HL-60 (cell line): Measurements from ENCODE around the gene OFD1.

Experiments used
- POLR2AphosphoS5 ChIP-seq: IDR thresholded peaks from 2 replicates; pipeline ENCODE4 v1.6.1; 2012; ENCODE audit warnings: low read depth
- TF ChIP-seq, protein P1 (sequence below): IDR thresholded peaks from one replicate; pipeline ENCODE4 v1.5.1; 2011; ENCODE audit warnings: low read length, control low read depth, inconsistent platforms; ENCODE audit not compliant: insufficient read depth
- TF ChIP-seq, protein P2 (sequence below): IDR thresholded peaks from 2 replicates; pipeline ENCODE4 v1.6.1; 2012; ENCODE audit warnings: low read depth; ENCODE audit not compliant: insufficient replicate concordance

DNA sequence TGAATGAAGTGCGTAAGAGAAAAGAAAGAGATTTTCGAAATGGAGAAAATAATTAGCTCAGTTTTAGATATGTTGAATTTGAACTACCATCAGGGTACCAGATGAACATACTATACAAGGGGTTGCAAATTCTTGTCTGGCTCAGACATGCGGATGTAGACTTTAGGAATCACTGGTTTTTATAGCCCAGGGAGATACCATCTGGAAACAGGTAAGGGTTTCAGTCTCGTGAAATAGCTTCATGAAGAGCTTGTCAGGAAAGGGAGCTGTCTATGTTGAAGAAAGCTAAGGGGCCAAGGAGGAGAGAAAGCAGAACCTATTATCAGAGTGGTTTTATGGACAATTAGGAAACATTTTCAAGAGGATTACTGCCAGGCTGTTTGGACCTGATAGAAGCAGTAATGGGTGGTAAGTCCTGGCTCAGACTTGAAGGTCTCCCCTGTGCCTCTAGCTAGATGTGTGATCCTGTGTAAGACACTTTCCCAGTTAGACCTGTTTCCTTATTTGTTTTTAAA lies 38.9 kb upstream of the OFD1 start:
- no peak for TF ChIP-seq POLR2AphosphoS5
- TF ChIP-seq, protein P1, sequence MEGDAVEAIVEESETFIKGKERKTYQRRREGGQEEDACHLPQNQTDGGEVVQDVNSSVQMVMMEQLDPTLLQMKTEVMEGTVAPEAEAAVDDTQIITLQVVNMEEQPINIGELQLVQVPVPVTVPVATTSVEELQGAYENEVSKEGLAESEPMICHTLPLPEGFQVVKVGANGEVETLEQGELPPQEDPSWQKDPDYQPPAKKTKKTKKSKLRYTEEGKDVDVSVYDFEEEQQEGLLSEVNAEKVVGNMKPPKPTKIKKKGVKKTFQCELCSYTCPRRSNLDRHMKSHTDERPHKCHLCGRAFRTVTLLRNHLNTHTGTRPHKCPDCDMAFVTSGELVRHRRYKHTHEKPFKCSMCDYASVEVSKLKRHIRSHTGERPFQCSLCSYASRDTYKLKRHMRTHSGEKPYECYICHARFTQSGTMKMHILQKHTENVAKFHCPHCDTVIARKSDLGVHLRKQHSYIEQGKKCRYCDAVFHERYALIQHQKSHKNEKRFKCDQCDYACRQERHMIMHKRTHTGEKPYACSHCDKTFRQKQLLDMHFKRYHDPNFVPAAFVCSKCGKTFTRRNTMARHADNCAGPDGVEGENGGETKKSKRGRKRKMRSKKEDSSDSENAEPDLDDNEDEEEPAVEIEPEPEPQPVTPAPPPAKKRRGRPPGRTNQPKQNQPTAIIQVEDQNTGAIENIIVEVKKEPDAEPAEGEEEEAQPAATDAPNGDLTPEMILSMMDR, result no peak
- TF ChIP-seq, protein P2, sequence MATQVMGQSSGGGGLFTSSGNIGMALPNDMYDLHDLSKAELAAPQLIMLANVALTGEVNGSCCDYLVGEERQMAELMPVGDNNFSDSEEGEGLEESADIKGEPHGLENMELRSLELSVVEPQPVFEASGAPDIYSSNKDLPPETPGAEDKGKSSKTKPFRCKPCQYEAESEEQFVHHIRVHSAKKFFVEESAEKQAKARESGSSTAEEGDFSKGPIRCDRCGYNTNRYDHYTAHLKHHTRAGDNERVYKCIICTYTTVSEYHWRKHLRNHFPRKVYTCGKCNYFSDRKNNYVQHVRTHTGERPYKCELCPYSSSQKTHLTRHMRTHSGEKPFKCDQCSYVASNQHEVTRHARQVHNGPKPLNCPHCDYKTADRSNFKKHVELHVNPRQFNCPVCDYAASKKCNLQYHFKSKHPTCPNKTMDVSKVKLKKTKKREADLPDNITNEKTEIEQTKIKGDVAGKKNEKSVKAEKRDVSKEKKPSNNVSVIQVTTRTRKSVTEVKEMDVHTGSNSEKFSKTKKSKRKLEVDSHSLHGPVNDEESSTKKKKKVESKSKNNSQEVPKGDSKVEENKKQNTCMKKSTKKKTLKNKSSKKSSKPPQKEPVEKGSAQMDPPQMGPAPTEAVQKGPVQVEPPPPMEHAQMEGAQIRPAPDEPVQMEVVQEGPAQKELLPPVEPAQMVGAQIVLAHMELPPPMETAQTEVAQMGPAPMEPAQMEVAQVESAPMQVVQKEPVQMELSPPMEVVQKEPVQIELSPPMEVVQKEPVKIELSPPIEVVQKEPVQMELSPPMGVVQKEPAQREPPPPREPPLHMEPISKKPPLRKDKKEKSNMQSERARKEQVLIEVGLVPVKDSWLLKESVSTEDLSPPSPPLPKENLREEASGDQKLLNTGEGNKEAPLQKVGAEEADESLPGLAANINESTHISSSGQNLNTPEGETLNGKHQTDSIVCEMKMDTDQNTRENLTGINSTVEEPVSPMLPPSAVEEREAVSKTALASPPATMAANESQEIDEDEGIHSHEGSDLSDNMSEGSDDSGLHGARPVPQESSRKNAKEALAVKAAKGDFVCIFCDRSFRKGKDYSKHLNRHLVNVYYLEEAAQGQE, result no peak
